HL-60 (cell line): ENCODE measurements around the gene DOCK2.

Experiments used
- DNase-seq, 2 experiments: peaks; one replicate each; pipeline ENCODE4 v3.0.0-alpha.2; 2010 to 2020; ENCODE audit warnings: low read depth in 1 of 2, low spot score in 1 of 2
- H3K27ac ChIP-seq: fragments of 250-450 bp; sonication (Bioruptor Pico); replicated peaks from 2 replicates; pipeline ENCODE4 v1.5.1; 2020; ENCODE audit warnings: mild to moderate bottlenecking, moderate library complexity
- H3K27me3 ChIP-seq: fragments of 250-450 bp; sonication (Bioruptor Pico); 2 replicates; pipeline ENCODE4 v1.5.1; 2021; ENCODE audit warnings: mild to moderate bottlenecking, moderate library complexity; ENCODE audit not compliant: insufficient read depth, poor library complexity, severe bottlenecking
- H3K4me3 ChIP-seq: replicated peaks from 2 replicates; pipeline ENCODE4 v1.5.1; 2011; ENCODE audit warnings: mild to moderate bottlenecking, control low read depth, low read length; ENCODE audit not compliant: insufficient read depth
- CTCF ChIP-seq: IDR thresholded peaks from one replicate; pipeline ENCODE4 v1.5.1; 2011; ENCODE audit warnings: low read length, control low read depth, inconsistent platforms; ENCODE audit not compliant: insufficient read depth
- GABPA ChIP-seq: IDR thresholded peaks from 2 replicates; pipeline ENCODE4 v1.6.1; 2012; ENCODE audit warnings: low read depth
- POLR2AphosphoS5 ChIP-seq: IDR thresholded peaks from 2 replicates; pipeline ENCODE4 v1.6.1; 2012; ENCODE audit warnings: low read depth
- REST ChIP-seq: IDR thresholded peaks from 2 replicates; pipeline ENCODE4 v1.6.1; 2012; ENCODE audit warnings: low read depth; ENCODE audit not compliant: insufficient replicate concordance
- SPI1 ChIP-seq: IDR thresholded peaks from 2 replicates; pipeline ENCODE4 v1.6.1; 2012; ENCODE audit warnings: low read depth, mild to moderate bottlenecking, borderline replicate concordance

DOCK2 gene

GRCh38 chr5:169745441-169746146, 108.5 kb downstream of the DOCK2 start:
- H3K27me3 ChIP-seq = no peaks in the 10 kb centered on the region
- no peak for DNase-seq
- no peak overlapping the region for H3K27ac ChIP-seq
- H3K4me3 ChIP-seq = no peak overlapping the region
- TF ChIP-seq SPI1 = no peak
- TF ChIP-seq GABPA = no peak
- no peak for TF ChIP-seq POLR2AphosphoS5
- no peak for TF ChIP-seq REST
- TF ChIP-seq CTCF = no peak

- TF ChIP-seq POLR2AphosphoS5 = no peak
- no peak for TF ChIP-seq GABPA
- TF ChIP-seq SPI1 = no peak
- TF ChIP-seq CTCF = no peak
- TF ChIP-seq REST = no peak
- no peaks in the 10 kb centered on the region for H3K27me3 ChIP-seq
These were observed 109.1 kb downstream of the DOCK2 start for GRCh38 chr5:169746147-169746694.

GRCh38 chr5:169748174-169748573, 111.1 kb downstream of the DOCK2 start:
- H3K4me3 ChIP-seq = no peak overlapping the region
- DNase-seq = no peak
- no peaks in the 10 kb centered on the region for H3K27me3 ChIP-seq
- TF ChIP-seq REST = no peak
- TF ChIP-seq GABPA = no peak
- TF ChIP-seq CTCF = no peak
- TF ChIP-seq POLR2AphosphoS5 = no peak
- TF ChIP-seq SPI1 = no peak
- H3K27ac ChIP-seq = no peak overlapping the region

More at GRCh38 chr5:169746147-169746694, 109.1 kb downstream of the DOCK2 start:
- DNase-seq = no peak
- Histone ChIP-seq H3K27ac (no peak overlapping the region), H3K4me3 (no peak overlapping the region)
